ENCODE measurements around the gene LPP.

- no peak for TF ChIP-seq FOXM1 (IDR thresholded peaks at IDR 0.05; ENCODE audit: borderline replicate concordance)
- no peak for TF ChIP-seq PKNOX1 (IDR thresholded peaks at IDR 0.05)
Measured at GRCh38 chr3:188581792-188582191, 427.8 kb downstream of the LPP start.
